HCT116 (cell line): ENCODE results near the gene ZNF345.

Experiments used
- EZH2phosphoT487 ChIP-seq: fragments of 200-600 bp; IDR thresholded peaks from 2 replicates; pipeline ENCODE4 v1.6.1; 2018; ENCODE audit warnings: antibody characterized with exemption, borderline replicate concordance
- POLR2A ChIP-seq: IDR thresholded peaks from 2 replicates; pipeline ENCODE4 v1.7.0; 2011; ENCODE audit warnings: borderline replicate concordance; ENCODE audit not compliant: insufficient read depth, insufficient read length; ENCODE audit errors: extremely low read depth
- POLR2AphosphoS5 ChIP-seq: IDR thresholded peaks from 2 replicates; pipeline ENCODE4 v1.6.1; 2011; ENCODE audit warnings: mild to moderate bottlenecking, low read depth, low read length, moderate library complexity
- SIN3A ChIP-seq: IDR thresholded peaks from 2 replicates; pipeline ENCODE4 v1.6.1; 2012; ENCODE audit warnings: low read depth
- SRF ChIP-seq: IDR thresholded peaks from 2 replicates; pipeline ENCODE4 v1.6.1; 2012; ENCODE audit warnings: low read depth
- TF ChIP-seq, protein P1 (sequence below), 3 experiments: fragments of 200-600 bp in 1 of 3; sonication (generic) in 1 of 3; IDR thresholded peaks in 2 of 3; conservative IDR thresholded peaks in 1 of 3; 2 replicates each; pipeline ENCODE4 v1.5.1; 2012 to 2017; ENCODE audit warnings: low read depth in 2 of 3, low read length in 2 of 3, antibody characterized with exemption in 1 of 3, borderline replicate concordance in 1 of 3, control low read depth in 1 of 3, mild to moderate bottlenecking in 1 of 3, mixed read lengths in 1 of 3, mixed run types in 1 of 3, moderate library complexity in 1 of 3; ENCODE audit not compliant: insufficient read depth in 1 of 3
- TF ChIP-seq, protein P2 (sequence below): IDR thresholded peaks from 2 replicates; pipeline ENCODE4 v1.6.1; 2012; ENCODE audit warnings: low read depth

DNA sequence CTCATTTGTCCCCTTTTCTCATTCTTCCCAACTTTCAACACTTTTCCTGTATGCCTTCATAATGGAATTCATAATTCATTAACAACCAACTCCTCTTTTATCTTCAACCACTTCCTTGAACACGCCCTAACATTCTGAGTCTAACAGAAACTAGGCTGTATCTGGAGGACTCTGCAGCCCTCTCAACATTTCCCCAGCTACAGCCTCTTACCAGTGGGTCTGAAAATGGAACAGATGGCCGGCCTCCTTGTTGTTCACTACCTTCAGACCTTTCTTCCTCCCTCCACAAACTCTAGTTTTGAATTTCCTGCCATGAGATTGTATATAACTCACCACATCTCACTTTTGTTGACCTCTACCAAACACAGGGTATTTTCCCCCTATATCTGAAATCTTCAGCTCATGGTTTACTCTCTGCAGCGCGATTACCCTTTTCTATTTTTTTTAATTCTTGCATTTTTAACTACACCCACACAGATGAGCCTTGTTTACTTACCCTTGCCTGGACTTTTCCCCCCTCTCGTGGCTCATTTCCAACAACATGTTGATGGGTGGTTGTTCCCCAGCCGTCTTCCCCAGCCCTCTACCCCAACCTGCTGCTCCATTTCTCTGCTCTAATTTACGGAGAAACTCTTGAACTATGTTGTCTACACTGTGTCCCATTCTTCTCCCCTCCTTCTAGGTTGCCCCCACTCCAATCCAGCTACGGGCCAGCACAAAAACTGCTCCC lies 13.3 kb upstream of the ZNF345 start:
- TF ChIP-seq POLR2A: no peak
- TF ChIP-seq, protein P1, sequence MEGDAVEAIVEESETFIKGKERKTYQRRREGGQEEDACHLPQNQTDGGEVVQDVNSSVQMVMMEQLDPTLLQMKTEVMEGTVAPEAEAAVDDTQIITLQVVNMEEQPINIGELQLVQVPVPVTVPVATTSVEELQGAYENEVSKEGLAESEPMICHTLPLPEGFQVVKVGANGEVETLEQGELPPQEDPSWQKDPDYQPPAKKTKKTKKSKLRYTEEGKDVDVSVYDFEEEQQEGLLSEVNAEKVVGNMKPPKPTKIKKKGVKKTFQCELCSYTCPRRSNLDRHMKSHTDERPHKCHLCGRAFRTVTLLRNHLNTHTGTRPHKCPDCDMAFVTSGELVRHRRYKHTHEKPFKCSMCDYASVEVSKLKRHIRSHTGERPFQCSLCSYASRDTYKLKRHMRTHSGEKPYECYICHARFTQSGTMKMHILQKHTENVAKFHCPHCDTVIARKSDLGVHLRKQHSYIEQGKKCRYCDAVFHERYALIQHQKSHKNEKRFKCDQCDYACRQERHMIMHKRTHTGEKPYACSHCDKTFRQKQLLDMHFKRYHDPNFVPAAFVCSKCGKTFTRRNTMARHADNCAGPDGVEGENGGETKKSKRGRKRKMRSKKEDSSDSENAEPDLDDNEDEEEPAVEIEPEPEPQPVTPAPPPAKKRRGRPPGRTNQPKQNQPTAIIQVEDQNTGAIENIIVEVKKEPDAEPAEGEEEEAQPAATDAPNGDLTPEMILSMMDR (IDR thresholded peaks at IDR 0.05 in 2 of 3, conservative IDR thresholded peaks at IDR 0.05 in 1 of 3; ENCODE audit: borderline replicate concordance in 1 of 3, insufficient read depth in 1 of 3, low read depth in 2 of 3, low read length in 2 of 3): no peak
- TF ChIP-seq SIN3A: no peak
- TF ChIP-seq POLR2AphosphoS5: no peak
- TF ChIP-seq, protein P2, sequence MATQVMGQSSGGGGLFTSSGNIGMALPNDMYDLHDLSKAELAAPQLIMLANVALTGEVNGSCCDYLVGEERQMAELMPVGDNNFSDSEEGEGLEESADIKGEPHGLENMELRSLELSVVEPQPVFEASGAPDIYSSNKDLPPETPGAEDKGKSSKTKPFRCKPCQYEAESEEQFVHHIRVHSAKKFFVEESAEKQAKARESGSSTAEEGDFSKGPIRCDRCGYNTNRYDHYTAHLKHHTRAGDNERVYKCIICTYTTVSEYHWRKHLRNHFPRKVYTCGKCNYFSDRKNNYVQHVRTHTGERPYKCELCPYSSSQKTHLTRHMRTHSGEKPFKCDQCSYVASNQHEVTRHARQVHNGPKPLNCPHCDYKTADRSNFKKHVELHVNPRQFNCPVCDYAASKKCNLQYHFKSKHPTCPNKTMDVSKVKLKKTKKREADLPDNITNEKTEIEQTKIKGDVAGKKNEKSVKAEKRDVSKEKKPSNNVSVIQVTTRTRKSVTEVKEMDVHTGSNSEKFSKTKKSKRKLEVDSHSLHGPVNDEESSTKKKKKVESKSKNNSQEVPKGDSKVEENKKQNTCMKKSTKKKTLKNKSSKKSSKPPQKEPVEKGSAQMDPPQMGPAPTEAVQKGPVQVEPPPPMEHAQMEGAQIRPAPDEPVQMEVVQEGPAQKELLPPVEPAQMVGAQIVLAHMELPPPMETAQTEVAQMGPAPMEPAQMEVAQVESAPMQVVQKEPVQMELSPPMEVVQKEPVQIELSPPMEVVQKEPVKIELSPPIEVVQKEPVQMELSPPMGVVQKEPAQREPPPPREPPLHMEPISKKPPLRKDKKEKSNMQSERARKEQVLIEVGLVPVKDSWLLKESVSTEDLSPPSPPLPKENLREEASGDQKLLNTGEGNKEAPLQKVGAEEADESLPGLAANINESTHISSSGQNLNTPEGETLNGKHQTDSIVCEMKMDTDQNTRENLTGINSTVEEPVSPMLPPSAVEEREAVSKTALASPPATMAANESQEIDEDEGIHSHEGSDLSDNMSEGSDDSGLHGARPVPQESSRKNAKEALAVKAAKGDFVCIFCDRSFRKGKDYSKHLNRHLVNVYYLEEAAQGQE: no peak
- no peak for TF ChIP-seq EZH2phosphoT487
- TF ChIP-seq SRF: no peak
